GM19397 (cell line): ENCODE data around the gene TMEM200C.

Experiments used
- ATAC-seq: cut with Tn5 transposase; IDR thresholded peaks from one replicate; pipeline ENCODE4 v1.9.1; 2021; ENCODE audit warnings: mild to moderate bottlenecking, moderate library complexity; ENCODE audit not compliant: unreplicated experiment

The TMEM200C gene

DNA sequence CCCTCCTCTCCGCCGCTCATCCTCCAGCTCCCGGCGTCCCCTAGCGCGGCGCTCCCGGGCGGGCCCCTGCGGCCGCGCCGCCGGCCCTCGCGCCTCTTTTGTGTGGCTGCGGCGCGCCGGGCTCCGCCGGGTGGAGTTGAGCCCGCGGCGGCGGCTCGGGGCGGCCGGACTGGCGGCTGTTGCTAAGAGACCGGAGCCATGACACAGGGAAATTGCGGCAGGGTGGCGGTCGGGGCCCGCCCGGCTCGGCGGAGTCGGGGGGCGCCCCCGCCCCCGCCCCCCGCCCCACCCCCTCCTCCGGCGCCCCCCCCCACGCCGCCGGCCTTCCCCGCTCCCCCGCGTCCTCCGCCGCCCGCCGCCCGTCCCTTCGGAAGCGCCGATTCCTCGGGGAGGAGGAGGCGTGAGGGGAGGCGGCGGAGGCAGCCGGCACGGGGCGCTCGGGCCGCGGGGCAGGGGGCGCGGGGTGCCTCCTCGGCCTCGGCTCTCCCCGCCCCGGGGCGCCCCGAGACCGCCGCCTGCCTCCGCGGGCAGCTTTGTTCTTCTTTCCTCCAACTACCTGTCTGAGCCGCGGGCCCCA is at the start of gene TMEM200C:
Gene TMEM200C, minus strand, starts transcription at position 224 of the 577 bp plus-strand sequence. CDS start 3,459 bp downstream, outside the sequence.
- ATAC-seq, result peak; percentile 41

DNA sequence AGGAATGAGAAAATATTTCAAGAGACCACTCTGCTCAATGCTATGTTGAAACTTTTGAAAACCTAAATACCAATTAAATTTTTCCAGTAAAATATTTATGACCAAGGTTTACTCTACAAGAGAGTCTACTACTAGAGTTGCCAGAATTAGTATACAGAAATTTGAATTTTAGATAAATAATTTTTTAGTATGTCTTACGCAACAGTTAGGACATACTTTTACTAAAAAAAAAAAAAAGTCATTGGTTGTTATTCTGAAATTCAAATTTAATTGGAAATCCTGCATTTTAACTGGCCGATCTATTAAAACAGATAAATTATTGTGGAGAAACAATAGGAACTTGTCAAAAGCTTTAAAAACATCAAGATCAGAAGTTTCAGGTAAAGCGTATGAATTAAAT is 49.1 kb upstream of the TMEM200C start:
- ATAC-seq, result no peak

DNA sequence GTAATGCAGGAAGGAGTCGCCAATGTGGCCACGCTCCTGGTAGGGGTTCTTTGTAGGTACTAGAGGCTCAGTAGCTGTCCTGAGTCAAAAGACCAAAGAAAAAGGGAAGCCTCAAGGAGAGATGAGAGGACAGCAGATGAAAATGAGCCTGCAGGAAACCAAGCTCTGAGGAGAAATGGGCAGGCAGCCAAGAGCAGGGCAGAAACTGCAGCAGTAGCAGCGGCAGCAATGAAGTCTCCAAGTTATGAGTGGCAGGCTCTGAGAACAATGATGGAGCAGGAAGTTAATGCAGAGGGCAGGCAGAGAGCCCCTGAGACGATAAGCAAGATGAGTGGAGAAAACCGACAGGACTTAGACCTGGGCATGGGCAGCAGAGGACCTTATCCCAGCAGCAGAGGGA is 48.2 kb upstream of the TMEM200C start:
- ATAC-seq, result no peak

DNA sequence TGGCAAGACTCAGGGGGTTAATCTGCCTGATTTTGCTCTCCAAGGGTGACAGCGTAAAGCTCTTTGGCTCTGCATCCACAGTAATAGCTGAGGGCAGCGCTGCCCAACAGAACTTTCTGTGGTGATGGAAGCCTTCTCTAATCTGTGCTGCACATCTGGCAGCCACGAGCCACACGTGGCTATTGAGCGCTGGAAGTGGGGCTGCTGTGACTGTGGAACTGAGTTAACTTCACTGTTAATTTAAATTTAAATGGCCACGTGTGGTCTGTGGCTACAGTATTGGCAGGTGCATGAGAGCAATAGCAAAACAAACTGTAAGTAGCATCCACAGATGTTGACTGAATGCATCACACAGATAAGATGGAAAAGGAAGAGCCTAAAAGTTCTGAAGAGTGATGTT is 47.3 kb upstream of the TMEM200C start:
- no peak for ATAC-seq

- ATAC-seq, result no peak
Measured at GRCh38 chr18:5941890-5942289, 46.6 kb upstream of the TMEM200C start.

- no peak for ATAC-seq
Measured at GRCh38 chr18:5939801-5940667, 44.7 kb upstream of the TMEM200C start.

DNA sequence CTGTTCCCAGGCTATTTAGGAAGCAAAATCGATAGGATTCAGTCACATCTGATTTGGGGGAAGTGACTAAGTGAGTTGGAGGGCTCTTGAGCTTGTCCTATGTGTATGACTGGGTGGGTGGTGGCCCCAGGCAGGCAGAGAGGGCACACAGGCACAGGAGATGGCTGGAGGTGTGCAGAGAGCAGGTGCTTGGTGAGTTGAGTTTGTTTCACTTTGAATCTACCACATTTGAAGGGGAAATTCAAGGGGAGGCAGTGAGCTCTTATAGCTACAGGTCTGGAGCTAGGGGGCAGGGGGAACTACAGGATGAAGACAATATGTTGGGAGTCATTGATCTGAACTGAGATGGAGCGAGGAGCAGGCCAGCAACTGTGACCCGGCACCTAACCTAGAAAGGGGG is 42.5 kb upstream of the TMEM200C start:
- no peak for ATAC-seq

DNA sequence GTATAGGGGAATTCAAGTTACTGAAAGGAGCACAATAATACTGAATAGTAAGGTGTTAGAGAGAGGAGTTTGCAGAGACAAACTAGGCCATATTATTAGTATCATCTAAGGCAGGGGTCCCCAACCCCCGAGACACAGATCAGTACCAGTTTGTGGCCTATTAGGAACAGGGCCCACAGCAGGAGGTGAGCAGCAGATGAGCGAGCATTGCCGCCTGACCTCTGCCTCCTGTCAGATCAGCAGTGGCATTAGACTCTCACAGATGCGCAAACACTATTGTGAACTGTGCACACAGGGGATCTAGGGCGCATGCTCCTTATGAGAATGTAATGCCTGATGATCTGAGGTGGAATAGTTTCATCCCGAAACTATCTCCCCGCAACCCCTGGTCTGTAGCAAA is 41.8 kb upstream of the TMEM200C start:
- no peak for ATAC-seq

DNA sequence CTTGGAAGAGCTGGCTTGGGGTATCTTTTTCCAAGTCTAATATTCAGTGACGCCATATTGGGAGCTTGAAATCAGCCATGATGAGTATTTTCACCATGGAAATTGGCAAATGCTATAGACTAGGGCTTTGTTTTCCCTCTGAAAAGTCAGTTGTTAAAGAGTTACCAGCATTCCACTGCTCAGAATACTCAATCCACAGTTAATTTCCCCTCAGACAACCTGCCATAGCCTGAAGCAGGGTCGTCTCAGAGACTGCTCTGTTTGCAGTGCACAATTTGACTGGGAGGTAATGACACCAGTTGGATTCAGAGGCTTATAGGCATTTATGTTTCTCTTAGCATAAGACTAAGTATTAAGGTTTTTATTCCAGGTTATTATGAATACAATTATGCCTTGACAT is 35.5 kb upstream of the TMEM200C start:
- ATAC-seq, result no peak

DNA sequence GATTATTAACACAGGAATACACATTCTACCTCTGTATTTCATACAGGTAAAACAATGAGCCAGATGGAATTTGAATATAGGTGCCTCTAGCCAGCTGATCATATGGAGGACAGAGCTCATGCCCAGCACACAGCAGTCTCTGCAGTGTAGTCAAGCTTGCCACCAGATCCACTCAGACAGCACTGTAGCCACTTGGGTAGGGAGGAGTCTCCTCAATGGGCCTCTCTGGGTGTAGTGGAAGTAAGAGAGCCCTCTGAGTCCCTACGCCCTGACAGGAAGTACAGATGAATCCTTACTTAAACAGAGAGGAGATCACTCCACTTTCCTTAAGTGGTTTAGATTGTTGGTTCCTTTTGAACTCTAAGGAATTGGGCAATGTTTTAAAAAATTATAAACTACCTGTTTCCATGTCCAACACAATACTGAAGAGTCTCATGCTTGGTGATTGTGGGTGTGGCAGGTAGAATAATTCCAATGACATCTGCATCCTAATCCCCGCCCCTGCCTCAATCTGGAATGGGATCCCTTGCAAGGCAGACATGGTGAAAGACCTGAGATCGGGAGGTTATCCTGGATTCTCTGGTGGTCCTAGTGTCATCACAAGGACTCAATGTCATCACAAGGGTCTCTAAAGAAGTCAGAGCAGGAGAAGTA is 23.0 kb upstream of the TMEM200C start:
- ATAC-seq, result no peak

- no peak for ATAC-seq
Measured at GRCh38 chr18:5914951-5915350, 19.6 kb upstream of the TMEM200C start.

GRCh38 chr18:5914016-5914415 is 18.7 kb upstream of the TMEM200C start:
- ATAC-seq, result no peak

- ATAC-seq, result no peak
Measured at GRCh38 chr18:5912566-5912965, 17.2 kb upstream of the TMEM200C start.

- no peak for ATAC-seq
Measured at GRCh38 chr18:5909125-5909524, 13.8 kb upstream of the TMEM200C start.

DNA sequence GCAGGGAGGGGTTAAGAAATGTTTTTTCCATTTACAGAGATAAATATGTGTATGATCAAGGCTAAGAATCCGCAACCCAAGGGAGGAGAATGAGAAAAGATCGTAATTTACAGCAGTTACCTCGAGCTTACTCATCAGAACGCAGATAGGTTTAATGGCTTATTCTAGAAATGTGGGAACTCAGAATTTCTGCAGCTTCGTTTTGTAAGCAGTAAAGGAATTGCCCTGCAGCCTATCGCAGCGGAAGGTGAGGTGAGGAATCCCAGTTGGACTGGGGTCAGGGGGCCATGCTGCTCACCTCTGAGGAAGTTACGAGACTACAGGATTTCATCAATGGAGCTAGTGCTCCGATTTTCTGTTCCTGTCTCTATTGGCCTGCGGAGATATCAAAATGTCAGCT is 8.1 kb upstream of the TMEM200C start:
- no peak for ATAC-seq

GRCh38 chr18:5900262-5900661 is 4.9 kb upstream of the TMEM200C start:
- ATAC-seq, result no peak

DNA sequence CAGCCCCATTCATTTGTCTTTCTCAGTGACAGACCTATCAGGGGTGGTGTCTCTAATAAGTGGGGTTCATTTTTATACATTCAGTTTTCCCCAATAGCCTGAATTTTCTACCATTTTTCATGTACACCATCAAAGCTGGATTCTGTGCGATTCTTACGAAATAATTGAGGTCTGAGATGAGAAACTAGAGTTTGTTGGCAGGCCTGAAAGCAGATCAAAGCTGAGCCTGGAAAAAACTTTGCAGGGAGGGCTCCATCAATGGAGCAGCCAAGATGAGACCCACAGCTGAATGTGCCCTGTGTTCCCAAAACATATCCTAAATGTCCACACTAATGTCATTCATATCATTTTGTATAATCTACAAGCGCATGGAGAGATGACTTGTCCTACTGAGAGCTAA is 4.5 kb upstream of the TMEM200C start:
- ATAC-seq, result no peak

DNA sequence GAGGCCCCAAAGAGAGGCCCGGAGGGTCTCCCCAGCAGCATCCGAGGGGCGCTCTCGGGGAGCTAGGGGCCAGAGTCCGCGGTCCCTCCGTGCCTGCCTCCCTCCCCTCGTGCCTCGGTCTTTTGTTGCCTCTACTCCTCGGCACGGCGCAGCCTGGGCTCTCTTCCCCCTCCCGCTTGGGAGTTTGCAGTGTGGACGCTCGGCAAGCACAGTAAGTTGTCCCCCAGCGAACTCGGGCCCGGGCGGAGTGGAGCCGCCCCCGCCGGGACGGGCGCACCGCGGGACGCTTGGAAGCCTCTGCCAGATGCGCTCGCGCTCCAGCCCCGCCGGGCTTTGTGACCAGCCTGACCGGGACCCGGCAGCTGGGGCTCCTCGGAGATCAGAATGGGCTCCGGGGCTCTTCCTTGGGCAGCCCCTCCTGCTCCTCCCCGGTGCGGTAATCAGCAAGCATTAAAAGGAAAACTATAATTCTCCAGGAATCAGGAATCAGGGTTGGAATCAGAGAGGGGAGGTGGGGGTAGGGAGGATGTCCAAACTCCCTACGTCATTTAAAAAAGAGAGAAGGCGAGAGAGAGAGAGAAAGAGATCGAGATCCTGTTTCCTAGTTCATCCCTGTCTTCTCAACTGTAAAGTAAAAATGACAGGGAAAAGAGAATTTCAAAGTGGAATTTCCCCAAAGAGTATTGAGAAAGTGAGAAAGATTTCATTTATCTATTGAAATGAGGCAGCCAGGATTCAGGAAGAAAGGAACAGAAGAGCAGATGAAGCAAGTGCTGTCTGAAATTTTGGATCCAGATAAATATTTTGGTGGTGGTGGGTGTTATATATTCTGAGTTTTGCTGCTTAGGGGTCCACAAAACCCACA is 786 bp upstream of the TMEM200C start:
- peak; percentile 27 for ATAC-seq

GRCh38 chr18:5894611-5895298 is 567 bp downstream of the TMEM200C start:
- no peak for ATAC-seq

- no peak for ATAC-seq
Measured at GRCh38 chr18:5893956-5894610, 1.2 kb downstream of the TMEM200C start.
